B cell (primary cell): ENCODE measurements around the gene DPYD.

Experiments
- EZH2 ChIP-seq: IDR thresholded peaks from 2 replicates; pipeline ENCODE4 v1.6.1; 2012; ENCODE audit warnings: borderline replicate concordance, low read depth, mild to moderate bottlenecking, moderate library complexity, low read length; ENCODE audit not compliant: insufficient read depth, poor library complexity, severe bottlenecking
- TF ChIP-seq, protein P1 (sequence below): fragments of 200-600 bp; IDR thresholded peaks from one replicate; pipeline ENCODE4 v1.8.0; 2022; ENCODE audit warnings: antibody characterized with exemption, mild to moderate bottlenecking

DNA sequence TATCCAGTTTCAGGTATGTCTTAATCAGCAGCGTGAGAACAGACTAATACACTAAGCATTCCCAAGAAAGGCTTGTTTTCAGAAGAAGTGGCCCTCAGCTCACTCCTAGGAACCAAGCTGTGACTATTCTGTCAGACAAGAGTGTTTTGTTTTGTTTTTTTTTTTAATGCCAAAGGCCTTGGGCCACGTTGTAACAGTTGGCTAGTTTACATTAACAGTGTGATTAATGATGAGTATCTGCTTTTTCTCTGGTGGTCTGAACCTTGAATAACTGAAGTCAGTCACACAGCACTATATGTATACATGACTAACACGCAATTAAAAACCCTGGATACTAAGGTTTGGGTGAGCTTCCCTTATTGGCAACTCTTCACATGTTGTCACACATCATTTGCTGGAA is 21.9 kb downstream of the DPYD start:
- TF ChIP-seq EZH2 = no peak
- TF ChIP-seq, protein P1, sequence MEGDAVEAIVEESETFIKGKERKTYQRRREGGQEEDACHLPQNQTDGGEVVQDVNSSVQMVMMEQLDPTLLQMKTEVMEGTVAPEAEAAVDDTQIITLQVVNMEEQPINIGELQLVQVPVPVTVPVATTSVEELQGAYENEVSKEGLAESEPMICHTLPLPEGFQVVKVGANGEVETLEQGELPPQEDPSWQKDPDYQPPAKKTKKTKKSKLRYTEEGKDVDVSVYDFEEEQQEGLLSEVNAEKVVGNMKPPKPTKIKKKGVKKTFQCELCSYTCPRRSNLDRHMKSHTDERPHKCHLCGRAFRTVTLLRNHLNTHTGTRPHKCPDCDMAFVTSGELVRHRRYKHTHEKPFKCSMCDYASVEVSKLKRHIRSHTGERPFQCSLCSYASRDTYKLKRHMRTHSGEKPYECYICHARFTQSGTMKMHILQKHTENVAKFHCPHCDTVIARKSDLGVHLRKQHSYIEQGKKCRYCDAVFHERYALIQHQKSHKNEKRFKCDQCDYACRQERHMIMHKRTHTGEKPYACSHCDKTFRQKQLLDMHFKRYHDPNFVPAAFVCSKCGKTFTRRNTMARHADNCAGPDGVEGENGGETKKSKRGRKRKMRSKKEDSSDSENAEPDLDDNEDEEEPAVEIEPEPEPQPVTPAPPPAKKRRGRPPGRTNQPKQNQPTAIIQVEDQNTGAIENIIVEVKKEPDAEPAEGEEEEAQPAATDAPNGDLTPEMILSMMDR = no peak
